Activated T-cell treated with anti-CD3 and anti-CD28 coated beads, Interleukin-2, amount 50 U/mL, for 4 hours (primary cell): ENCODE data around the gene BAIAP2L2. TPM values are rescaled to one million over a fixed set of nuclear protein-coding genes. Genes with fewer than 3 reads are reported as not detected.

Experiments
- ATAC-seq, 2 donors: fragments of 200-7000 bp; cut with Tn5 transposase; one replicate each; pipeline ENCODE4 v1.10.0; 2021
- DNase-seq: peaks from one replicate; pipeline ENCODE4 v3.0.0-alpha.2; 2020
- H3K27me3 Mint-ChIP-seq: one replicate; pipeline ENCODE4 v1.8.0; 2021; ENCODE audit warnings: low read depth, mixed read lengths
- H3K36me3 Mint-ChIP-seq: one replicate; pipeline ENCODE4 v1.8.0; 2022; ENCODE audit warnings: mixed read lengths; ENCODE audit not compliant: insufficient read depth
- H3K4me1 Mint-ChIP-seq: one replicate; pipeline ENCODE4 v1.8.0; 2021; ENCODE audit warnings: low read depth, mixed read lengths
- H3K4me3 Mint-ChIP-seq: one replicate; pipeline ENCODE4 v1.8.0; 2021; ENCODE audit warnings: mild to moderate bottlenecking, moderate library complexity, mixed read lengths
- H3K9me3 Mint-ChIP-seq: one replicate; pipeline ENCODE4 v1.8.0; 2021; ENCODE audit warnings: mixed read lengths
- total RNA-seq, 3 donors: library from RNA; stranded (reverse); gene quantifications; one replicate each; pipeline ENCODE4 v1.2.1, GENCODE V29; 2021

Gene BAIAP2L2
- total RNA-seq, 3 donors from 2014 or later, result 0.32 to 0.43 (median 0.38) TPM

DNA sequence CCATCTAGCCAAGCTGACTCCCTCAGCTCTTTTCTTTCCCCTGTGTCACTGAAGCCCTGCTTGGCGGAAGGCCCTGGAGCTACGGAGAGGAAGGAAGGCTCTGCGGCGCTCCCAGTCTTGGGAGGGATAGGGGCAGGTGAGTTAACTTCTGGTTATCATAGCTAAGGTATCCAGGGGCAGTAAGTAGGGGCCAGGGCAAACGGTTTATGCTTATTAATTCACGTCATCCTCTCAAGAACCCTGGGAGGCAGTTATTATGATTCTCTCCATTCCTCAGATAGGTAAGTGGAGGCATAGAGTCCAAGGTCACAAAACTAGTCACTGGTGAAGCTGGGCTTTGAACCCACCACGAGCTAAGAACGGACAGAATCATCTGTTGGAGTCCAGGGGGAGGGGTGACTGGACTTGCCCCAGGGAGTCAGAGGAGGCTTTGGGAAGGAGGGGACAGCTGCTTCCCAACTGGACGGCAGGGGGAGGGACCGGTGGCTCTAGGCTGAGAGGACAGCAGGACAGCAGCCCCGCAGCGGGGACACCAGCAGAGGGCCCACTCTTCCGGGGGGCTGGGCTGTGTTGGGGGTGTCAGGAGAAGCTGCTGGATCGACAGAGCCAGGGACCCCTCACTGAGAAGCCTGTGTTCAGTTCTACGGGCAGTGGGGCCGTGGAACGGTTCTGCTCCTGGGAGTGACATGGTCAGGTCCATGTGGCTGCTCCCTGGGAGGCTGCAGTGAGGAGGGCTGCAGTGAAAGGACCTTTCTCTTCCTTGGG, 3.5 kb downstream of the BAIAP2L2 start:
- peaks cover 8% of the 10 kb centered on the region for H3K4me1 Mint-ChIP-seq
- ATAC-seq (no peak), DNase-seq (no peak)
- H3K9me3 Mint-ChIP-seq, result no peaks in the 10 kb centered on the region
- H3K4me3 Mint-ChIP-seq, result no peak overlapping the region
- H3K27me3 Mint-ChIP-seq, result no peaks in the 10 kb centered on the region
- no peaks in the 10 kb centered on the region for H3K36me3 Mint-ChIP-seq

DNA sequence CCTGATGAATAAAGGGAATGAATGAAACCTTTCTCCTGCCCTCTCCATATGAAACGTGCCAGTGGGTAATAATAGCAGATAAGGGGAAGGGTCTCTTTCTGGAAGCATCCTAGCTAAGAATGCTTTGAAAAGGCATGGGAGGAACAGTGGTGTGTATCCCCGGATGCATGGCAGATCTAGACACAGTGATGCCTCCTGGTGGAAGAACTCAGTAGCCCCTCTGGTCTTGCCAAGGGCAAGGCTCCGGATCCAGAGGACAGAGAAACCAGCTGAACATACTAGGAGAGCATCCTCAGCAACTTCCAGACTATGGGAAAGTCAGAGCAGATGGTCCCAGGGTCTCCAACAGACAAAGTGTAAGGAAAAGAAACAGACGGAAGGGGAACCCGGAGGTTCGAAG, 6.4 kb downstream of the BAIAP2L2 start:
- DNase-seq (no peak), ATAC-seq (no peak)
- H3K4me1 Mint-ChIP-seq, result peaks cover 8% of the 10 kb centered on the region
- no peaks in the 10 kb centered on the region for H3K9me3 Mint-ChIP-seq
- no peak overlapping the region for H3K4me3 Mint-ChIP-seq
- no peaks in the 10 kb centered on the region for H3K27me3 Mint-ChIP-seq
- H3K36me3 Mint-ChIP-seq, result peaks cover 2% of the 10 kb centered on the region

DNA sequence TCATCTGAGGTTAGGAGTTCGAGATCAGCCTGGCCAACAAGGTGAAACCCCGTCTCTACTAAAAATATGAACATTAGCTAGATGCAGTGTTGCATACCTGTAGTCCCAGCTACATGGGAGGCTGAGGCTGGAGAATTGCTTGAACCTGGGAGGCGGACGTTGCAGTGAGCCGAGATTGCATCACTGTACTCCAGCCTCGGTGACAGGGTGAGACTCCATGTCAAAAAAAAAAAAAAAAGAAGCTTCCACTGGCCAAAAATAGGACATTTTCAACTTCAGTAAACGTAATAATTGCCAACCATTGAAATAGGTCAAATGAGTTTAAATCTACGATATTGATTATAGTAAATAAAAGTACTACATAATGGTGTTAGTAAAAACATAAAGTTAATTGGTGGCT, 6.8 kb downstream of the BAIAP2L2 start:
- H3K27me3 Mint-ChIP-seq, result no peaks in the 10 kb centered on the region
- ATAC-seq (no peak), DNase-seq (no peak)
- H3K36me3 Mint-ChIP-seq, result peaks cover 2% of the 10 kb centered on the region
- no peaks in the 10 kb centered on the region for H3K9me3 Mint-ChIP-seq
- H3K4me1 Mint-ChIP-seq, result peaks cover 8% of the 10 kb centered on the region
- no peak overlapping the region for H3K4me3 Mint-ChIP-seq

DNA sequence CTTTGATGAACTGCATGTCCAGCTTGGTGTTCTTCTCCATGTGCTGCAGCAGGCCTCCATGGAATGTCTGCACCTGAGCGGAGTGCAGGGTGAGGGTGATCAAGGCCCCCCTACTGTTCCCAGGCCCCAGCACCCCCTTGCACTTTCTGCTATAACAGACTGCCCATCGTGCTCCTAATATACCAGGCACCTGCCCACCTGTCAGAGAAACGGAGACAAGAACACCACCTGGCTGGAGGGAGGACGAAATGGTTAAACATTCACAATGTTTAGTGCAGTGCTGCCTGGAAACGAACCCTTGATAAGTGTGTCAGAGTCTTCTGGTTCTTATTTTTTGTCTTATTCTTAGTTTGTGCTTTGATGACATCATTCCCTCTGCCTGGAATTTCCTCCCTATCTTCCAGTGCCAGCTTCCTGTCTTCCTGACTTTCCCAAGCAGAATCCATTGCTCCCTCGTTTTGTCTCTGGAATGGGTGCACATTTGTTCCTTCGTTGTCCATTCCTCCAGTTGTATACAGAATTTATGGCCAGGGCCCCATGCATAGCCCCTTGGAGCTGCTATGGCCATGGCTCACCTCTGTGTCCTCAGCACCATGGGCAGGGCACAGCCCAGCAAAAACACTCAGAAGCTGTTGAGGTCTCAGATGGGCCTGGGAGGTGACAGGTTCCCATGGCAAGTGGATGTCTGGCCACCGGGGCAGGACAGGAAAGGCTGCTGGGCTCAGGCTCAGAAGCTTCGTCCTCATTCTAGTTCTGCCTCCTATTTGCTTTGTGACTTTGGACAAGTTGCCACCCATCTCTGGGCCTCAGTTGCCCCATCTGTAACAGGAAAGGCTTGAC, 11.9 kb downstream of the BAIAP2L2 start:
- H3K36me3 Mint-ChIP-seq, result peaks cover 11% of the 10 kb centered on the region
- ATAC-seq (no peak), DNase-seq (no peak)
- H3K27me3 Mint-ChIP-seq, result no peaks in the 10 kb centered on the region
- H3K4me1 Mint-ChIP-seq, result no peaks in the 10 kb centered on the region
- no peaks in the 10 kb centered on the region for H3K9me3 Mint-ChIP-seq
- no peak overlapping the region for H3K4me3 Mint-ChIP-seq

DNA sequence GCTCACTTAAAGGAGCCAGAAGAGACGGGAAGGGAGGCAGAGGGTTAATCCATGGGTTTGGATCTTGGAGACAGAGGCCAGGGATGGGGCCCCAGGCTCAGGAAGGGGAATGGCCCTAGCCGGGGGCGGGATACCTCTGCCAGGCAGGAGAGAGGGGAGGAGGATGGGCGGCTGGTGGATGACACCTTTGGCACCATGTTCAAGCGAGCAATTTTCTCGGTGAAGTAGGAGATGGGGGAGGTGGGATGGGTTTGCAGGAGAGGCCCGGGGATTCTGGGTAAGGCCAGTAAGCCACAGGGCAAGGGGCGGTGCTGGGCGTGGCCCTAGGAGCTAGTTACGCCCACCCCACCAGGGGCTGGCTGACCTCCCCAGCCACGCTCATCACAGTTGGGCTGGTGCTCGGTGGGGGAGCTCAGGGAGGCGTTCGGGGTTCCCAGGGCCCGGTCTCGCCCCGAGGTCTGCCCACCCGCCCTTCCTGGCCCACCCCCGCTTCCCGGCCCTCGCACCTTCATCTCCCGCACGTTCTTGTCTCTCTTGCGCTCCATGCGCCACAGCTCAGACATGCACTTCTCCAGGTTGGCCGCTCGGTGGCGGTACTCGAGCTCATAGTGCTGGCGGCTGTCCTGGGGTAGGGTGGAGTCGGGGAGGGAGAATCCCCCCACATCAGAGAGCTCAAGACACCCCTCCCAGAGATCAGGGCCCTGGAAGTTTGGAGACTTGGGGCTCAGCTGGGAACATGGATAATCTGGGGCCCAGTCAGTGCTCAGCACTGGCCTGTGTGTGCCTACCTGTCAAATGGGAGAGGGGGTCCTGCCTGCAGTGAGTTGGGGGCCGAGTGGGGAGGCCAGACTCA, 12.7 kb downstream of the BAIAP2L2 start:
- ATAC-seq (no peak), DNase-seq (no peak)
- no peaks in the 10 kb centered on the region for H3K9me3 Mint-ChIP-seq
- no peaks in the 10 kb centered on the region for H3K27me3 Mint-ChIP-seq
- H3K36me3 Mint-ChIP-seq, result peaks cover 15% of the 10 kb centered on the region
- H3K4me1 Mint-ChIP-seq, result no peaks in the 10 kb centered on the region
- H3K4me3 Mint-ChIP-seq, result no peak overlapping the region

DNA sequence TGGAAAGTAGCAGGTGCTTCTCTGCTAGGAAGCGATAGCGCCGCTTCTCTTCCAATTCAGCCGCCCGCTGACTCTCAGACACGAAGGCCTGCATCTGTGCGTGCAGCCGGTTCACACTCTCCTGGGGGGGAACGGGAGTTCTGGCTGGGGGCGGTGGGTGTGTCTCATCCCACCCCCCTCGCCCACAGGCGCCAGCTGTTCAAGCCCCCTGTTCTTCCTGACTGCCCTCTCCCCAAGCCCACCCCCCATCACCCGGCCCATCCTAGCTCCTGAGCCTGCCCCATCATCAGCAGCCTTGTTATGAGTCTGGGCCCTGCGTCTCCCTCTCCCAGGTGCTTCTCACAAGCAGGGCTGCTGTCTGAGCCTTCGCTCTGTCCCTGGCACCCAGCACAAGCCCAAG, 13.4 kb downstream of the BAIAP2L2 start:
- ATAC-seq (no peak), DNase-seq (no peak)
- Mint-ChIP-seq H3K4me1 (no peaks in the 10 kb centered on the region), H3K36me3 (peaks cover 18% of the 10 kb centered on the region), H3K4me3 (no peak overlapping the region), H3K27me3 (no peaks in the 10 kb centered on the region), H3K9me3 (no peaks in the 10 kb centered on the region)

DNA sequence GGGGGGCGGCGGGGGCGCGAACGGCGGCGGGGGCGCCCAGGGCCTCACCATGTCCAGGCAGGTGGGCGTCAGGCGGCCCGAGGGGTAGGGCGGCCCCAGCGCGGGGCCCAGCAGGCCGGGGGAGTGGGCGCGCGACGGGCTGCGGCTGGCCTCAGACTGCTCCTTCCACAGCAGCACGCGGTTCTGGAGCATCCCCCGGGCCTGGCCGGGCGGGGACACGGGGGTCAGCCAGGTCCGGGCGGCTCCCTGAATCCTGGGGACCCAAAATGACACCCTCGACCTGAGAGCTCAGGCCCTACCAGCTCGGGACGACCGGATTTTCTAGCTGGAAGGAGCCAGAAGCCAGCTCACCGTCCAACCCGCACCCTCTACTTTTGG, 21.0 kb downstream of the BAIAP2L2 start:
- Mint-ChIP-seq H3K27me3 (peaks cover 18% of the 10 kb centered on the region), H3K36me3 (peaks cover 13% of the 10 kb centered on the region), H3K4me3 (no peak overlapping the region), H3K9me3 (no peaks in the 10 kb centered on the region), H3K4me1 (no peaks in the 10 kb centered on the region)
- no peak for ATAC-seq
- DNase-seq, result no peak

DNA sequence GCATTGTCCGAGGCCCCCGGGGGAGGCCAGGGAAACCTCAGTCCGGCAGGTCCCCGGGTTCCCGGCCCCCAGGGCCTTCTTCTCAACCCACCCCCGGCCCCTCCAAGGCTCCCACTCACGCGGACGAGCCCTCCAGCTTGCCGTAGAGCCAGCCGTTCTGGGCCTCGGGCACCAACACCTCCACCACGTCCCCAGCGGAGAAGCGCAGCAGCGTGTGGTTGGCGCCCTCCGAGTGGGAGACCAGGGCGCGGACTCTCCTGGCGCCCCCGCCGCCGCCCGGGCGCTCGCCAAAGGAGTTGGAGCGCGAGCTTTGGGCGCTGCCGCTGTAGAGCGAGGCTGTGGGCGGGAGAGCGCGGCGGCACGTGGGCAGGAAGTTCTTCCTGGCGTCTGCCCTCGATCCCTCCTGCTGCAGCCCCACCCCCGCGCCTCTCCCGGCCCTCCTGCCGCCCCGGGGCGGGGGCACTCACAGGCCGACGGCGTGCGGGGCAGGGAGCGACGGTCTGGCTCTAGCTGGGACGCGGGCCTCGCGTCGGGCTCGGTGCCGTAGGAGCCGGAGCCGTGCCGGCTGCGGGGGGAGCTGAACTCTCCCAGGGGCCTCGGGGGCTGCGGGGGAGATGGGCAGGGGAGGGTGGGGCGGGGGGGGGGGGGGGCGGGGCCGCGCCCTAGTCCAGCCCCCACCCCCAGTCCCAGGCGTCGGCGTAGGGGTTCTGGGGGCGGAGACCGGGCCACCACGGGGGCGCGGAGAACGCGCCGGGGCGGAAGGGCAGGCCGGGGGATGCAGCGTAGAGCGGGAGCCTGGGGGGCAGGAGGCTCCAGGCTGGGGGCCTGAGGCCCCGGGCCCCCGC, 21.6 kb downstream of the BAIAP2L2 start:
- peaks cover 18% of the 10 kb centered on the region for H3K27me3 Mint-ChIP-seq
- no peaks in the 10 kb centered on the region for H3K9me3 Mint-ChIP-seq
- peaks cover 11% of the 10 kb centered on the region for H3K36me3 Mint-ChIP-seq
- no peak overlapping the region for H3K4me3 Mint-ChIP-seq
- DNase-seq (no peak), ATAC-seq (no peak)
- no peaks in the 10 kb centered on the region for H3K4me1 Mint-ChIP-seq

DNA sequence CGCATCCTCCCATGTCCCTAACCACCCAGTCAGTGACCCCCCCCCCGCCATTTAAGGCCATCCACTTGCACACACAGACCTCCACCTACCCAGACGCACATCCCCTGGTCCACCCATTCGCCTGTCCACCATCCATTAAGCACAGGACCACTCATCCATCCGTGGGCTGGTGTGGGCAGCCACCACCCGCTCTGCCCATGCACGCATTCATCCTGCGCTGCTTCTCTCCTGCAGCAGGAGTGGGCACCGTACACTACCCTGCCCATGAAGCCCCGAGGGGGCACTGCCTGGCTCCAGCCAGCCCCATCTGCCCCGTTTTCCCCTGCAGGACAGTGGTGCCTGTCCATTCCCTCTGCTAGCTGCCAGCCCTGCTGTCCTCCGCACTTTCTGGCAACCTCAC, 22.6 kb downstream of the BAIAP2L2 start:
- Mint-ChIP-seq H3K27me3 (peaks cover 25% of the 10 kb centered on the region), H3K4me3 (no peak overlapping the region), H3K4me1 (no peaks in the 10 kb centered on the region), H3K36me3 (peaks cover 6% of the 10 kb centered on the region), H3K9me3 (no peaks in the 10 kb centered on the region)
- DNase-seq (no peak), ATAC-seq (no peak)

DNA sequence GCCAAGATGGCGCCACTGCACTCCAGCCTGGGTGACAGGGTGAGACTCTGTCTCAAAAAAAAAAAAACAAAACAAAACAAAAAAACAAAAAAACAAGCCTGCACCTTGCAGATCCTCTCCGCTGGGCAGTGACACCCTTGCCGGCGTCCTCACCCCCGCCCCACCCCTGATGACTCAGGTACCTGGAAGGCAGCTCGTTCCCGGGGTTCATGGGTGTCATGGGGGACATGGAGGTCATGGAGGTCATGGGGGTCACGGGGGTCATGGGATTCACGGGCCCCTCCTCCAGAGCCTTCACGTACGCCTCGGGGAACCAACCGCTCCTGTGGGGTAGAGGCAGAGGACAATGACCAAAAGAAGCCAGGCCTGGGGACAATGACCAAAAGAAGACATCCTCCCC, 23.5 kb downstream of the BAIAP2L2 start:
- Mint-ChIP-seq H3K27me3 (peaks cover 26% of the 10 kb centered on the region), H3K36me3 (peaks cover 4% of the 10 kb centered on the region), H3K4me3 (no peak overlapping the region), H3K9me3 (no peaks in the 10 kb centered on the region), H3K4me1 (no peaks in the 10 kb centered on the region)
- no peak for DNase-seq
- ATAC-seq, result no peak

DNA sequence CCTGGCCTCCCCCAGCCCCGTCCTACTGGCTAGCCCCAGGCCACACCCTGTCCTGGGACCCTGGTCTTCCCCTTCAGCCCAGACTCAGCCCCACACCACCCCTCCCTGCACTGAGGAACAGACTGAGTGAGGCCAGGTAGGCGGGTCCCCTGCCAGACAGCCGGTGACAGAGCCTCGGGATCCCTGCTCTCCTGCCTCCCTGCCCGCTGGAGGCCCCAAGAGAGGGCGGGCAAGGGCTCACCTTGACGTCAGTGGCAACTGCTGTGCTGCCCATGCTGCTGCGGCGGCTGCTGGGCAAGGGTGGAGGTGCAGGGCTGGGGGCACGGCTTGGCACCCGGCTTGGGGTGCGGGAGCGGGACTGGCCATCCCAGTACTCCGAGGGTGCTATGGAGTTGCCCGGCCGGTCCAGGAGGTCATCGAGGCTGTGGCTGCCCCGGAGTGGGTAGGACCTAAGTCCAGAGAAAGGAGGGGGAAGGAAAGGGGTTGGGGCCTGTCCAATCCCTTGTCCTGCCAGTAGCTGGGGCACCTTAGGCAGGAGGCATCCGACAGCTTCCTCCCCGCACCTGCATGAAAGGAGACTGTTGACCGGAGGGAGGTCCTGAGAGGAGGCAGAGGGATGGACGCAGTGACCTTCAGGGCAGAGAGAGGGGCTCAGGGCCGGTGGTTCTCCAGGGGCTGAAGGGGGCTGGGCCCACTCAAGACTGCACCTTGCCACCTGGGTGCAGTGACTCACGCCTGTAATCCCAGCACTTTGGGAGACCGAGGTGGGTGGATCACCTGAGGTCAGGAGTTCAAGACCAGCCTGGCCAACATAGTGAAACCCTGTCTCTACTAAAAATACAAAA, 24.3 kb downstream of the BAIAP2L2 start:
- H3K27me3 Mint-ChIP-seq, result peaks cover 30% of the 10 kb centered on the region
- no peak for DNase-seq
- H3K36me3 Mint-ChIP-seq, result peaks cover 2% of the 10 kb centered on the region
- no peak overlapping the region for H3K4me3 Mint-ChIP-seq
- H3K9me3 Mint-ChIP-seq, result no peaks in the 10 kb centered on the region
- no peak for ATAC-seq
- no peaks in the 10 kb centered on the region for H3K4me1 Mint-ChIP-seq

DNA sequence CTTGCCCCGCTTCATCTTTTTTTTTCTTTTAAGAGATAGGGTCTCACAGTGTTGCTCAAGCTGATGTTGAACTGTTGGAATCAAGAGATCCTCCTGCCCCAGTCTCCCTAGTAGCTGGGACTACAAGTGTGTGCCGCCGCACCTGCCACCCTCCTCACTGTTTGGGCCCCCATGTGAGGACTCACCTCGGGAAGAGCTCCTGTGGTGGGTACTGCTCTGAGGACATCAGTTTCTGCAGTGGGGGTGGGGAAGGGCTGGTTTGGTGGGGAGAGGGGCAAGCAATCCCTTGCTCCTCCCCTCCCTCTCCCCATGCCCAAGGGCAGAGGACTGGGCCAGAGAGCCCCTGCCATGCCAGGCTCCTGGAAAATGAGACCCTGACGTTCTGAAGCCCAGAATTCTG, 25.0 kb downstream of the BAIAP2L2 start:
- H3K36me3 Mint-ChIP-seq, result peaks cover 2% of the 10 kb centered on the region
- H3K9me3 Mint-ChIP-seq, result no peaks in the 10 kb centered on the region
- peaks cover 29% of the 10 kb centered on the region for H3K27me3 Mint-ChIP-seq
- DNase-seq (no peak), ATAC-seq (no peak)
- no peaks in the 10 kb centered on the region for H3K4me1 Mint-ChIP-seq
- H3K4me3 Mint-ChIP-seq, result no peak overlapping the region

DNA sequence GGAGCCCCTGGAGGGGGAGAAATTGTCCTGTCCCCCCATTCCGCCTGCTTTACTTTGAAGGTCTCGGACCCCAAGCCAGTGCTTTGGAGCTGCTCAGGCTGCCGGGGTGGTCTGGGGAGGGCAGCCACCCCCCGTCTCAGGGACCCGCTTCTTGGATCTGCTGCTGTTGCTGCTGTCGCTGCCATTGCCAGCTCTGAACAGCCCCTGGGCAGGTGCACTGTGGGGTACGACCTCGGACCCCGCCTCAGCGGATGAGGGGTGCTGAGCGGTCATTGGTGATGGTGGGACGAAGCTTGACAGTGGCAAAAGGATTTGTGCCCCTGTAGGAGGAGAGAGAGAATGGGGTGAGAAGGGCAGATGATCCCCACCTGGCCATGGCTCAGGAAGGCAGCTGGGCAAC, 25.4 kb downstream of the BAIAP2L2 start:
- DNase-seq, result no peak
- Mint-ChIP-seq H3K9me3 (no peaks in the 10 kb centered on the region), H3K36me3 (peaks cover 2% of the 10 kb centered on the region), H3K27me3 (peaks cover 28% of the 10 kb centered on the region), H3K4me1 (no peaks in the 10 kb centered on the region), H3K4me3 (no peak overlapping the region)
- ATAC-seq, result no peak
